K562 (cell line): ENCODE results near the gene TMEM225B.

Experiments
- CBX2 ChIP-seq: fragments of 200-600 bp; sonication (generic); IDR thresholded peaks from one replicate; pipeline ENCODE4 v1.6.1; 2012; ENCODE audit warnings: mild to moderate bottlenecking, low read length, inconsistent platforms; ENCODE audit not compliant: insufficient read depth, poor library complexity, severe bottlenecking
- CEBPB ChIP-seq: fragments of 450-650 bp; IDR thresholded peaks from 2 replicates; pipeline ENCODE4 v1.6.1; 2016; ENCODE audit warnings: missing genetic modification characterization, missing compliant biosample characterization
- ELF4 ChIP-seq: fragments of 450-650 bp; formaldehyde crosslinking; IDR thresholded peaks from 2 replicates; pipeline ENCODE4 v1.4.0; 2022; ENCODE audit warnings: missing genetic modification characterization
- MYBL2 ChIP-seq, 2 experiments: fragments of 450-650 bp in 1 of 2; sonication (generic) in 1 of 2; formaldehyde crosslinking in 1 of 2; IDR thresholded peaks; 2 replicates each; pipeline versions ENCODE4 v1.6.1 to v1.8.1; 2017 to 2022; ENCODE audit warnings: borderline replicate concordance in 1 of 2, inconsistent platforms in 1 of 2, low read depth in 1 of 2, mild to moderate bottlenecking in 1 of 2, missing genetic modification reagents in 1 of 2, moderate library complexity in 1 of 2
- NUFIP1 ChIP-seq: fragments of 450-650 bp; IDR thresholded peaks from 2 replicates; pipeline ENCODE4 v1.6.1; 2018; ENCODE audit not compliant: partially characterized antibody
- TF ChIP-seq, protein P1 (sequence below): fragments of 250-450 bp; sonication (Bioruptor Pico); IDR thresholded peaks from 2 replicates; pipeline ENCODE4 v1.4.0; 2020; ENCODE audit warnings: mild to moderate bottlenecking
- TF ChIP-seq, protein P2 (sequence below), 3 experiments: IDR thresholded peaks in 2 of 3; conservative IDR thresholded peaks in 1 of 3; 2 replicates each; pipeline ENCODE4 v1.5.1; 2011 to 2012; ENCODE audit warnings: low read length in 3 of 3, mild to moderate bottlenecking in 3 of 3, control low read depth in 2 of 3, improper control_type of control experiment in 1 of 3, inconsistent platforms in 1 of 3, low read depth in 1 of 3, mixed read lengths in 1 of 3, moderate library complexity in 1 of 3; ENCODE audit not compliant: insufficient read depth in 2 of 3
- TF ChIP-seq, protein P3 (sequence below): sonication (generic); formaldehyde crosslinking; IDR thresholded peaks from 2 replicates; pipeline ENCODE4 v1.8.0; 2022; ENCODE audit warnings: mild to moderate bottlenecking, missing genetic modification reagents

DNA sequence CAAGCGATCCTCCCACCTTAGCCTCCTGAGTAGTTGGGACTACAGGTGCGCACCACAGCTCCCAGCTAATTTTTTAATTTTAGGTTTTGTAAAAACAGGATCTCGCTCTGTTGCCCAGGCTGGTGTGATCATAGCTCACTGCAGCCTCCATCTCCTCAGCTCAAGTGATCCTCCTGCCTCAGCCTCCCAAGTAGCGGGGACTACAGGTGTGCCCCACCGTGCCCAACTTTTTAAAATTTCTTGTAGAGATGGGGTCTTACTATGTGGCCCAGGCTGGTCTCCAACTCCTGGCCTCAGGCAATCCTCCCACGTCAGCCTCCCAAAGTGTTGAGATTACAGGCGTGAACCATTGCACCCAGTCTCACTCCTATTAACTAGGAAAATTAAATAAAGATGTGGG is 7.5 kb downstream of the TMEM225B start:
- no peak for TF ChIP-seq ELF4 (CRISPR knock-in tag)
- TF ChIP-seq MYBL2 (IDR thresholded peaks at IDR 0.05; ENCODE audit: low read depth), result no peak
- TF ChIP-seq MYBL2 (CRISPR knock-in tag; IDR thresholded peaks at IDR 0.05; ENCODE audit: borderline replicate concordance), result no peak
- no peak for TF ChIP-seq NUFIP1
- TF ChIP-seq, protein P1, sequence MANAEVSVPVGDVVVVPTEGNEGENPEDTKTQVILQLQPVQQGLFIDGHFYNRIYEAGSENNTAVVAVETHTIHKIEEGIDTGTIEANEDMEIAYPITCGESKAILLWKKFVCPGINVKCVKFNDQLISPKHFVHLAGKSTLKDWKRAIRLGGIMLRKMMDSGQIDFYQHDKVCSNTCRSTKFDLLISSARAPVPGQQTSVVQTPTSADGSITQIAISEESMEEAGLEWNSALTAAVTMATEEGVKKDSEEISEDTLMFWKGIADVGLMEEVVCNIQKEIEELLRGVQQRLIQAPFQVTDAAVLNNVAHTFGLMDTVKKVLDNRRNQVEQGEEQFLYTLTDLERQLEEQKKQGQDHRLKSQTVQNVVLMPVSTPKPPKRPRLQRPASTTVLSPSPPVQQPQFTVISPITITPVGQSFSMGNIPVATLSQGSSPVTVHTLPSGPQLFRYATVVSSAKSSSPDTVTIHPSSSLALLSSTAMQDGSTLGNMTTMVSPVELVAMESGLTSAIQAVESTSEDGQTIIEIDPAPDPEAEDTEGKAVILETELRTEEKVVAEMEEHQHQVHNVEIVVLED (CRISPR knock-in tag), result no peak
- TF ChIP-seq, protein P2, sequence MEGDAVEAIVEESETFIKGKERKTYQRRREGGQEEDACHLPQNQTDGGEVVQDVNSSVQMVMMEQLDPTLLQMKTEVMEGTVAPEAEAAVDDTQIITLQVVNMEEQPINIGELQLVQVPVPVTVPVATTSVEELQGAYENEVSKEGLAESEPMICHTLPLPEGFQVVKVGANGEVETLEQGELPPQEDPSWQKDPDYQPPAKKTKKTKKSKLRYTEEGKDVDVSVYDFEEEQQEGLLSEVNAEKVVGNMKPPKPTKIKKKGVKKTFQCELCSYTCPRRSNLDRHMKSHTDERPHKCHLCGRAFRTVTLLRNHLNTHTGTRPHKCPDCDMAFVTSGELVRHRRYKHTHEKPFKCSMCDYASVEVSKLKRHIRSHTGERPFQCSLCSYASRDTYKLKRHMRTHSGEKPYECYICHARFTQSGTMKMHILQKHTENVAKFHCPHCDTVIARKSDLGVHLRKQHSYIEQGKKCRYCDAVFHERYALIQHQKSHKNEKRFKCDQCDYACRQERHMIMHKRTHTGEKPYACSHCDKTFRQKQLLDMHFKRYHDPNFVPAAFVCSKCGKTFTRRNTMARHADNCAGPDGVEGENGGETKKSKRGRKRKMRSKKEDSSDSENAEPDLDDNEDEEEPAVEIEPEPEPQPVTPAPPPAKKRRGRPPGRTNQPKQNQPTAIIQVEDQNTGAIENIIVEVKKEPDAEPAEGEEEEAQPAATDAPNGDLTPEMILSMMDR (IDR thresholded peaks at IDR 0.05 in 2 of 3, conservative IDR thresholded peaks at IDR 0.05 in 1 of 3; ENCODE audit: insufficient read depth in 2 of 3, low read depth in 1 of 3, low read length in 3 of 3), result no peak
- no peak for TF ChIP-seq CBX2
- TF ChIP-seq CEBPB (tag), result no peak
- TF ChIP-seq, protein P3, sequence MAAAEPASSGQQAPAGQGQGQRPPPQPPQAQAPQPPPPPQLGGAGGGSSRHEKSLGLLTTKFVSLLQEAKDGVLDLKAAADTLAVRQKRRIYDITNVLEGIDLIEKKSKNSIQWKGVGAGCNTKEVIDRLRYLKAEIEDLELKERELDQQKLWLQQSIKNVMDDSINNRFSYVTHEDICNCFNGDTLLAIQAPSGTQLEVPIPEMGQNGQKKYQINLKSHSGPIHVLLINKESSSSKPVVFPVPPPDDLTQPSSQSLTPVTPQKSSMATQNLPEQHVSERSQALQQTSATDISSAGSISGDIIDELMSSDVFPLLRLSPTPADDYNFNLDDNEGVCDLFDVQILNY (CRISPR knock-in tag), result no peak
